Type B pancreatic cell (in vitro differentiated cells): ENCODE results near the gene SPAG6. TPM values are rescaled to one million over a fixed set of nuclear protein-coding genes. Genes with fewer than 3 reads are reported as not detected.

ENCODE experiments used
- DNase-seq: peaks from one replicate; pipeline ENCODE4 v3.0.0; 2021; ENCODE audit warnings: mixed read lengths; ENCODE audit not compliant: unreplicated experiment; ENCODE audit errors: extremely low spot score
- H3K27ac Mint-ChIP-seq: 2 replicates; pipeline ENCODE4 v1.8.0; 2021; ENCODE audit warnings: mild to moderate bottlenecking, mixed read lengths
- H3K27me3 Mint-ChIP-seq: 2 replicates; pipeline ENCODE4 v1.8.0; 2021; ENCODE audit warnings: mixed read lengths
- H3K36me3 Mint-ChIP-seq: 2 replicates; pipeline ENCODE4 v1.8.0; 2021; ENCODE audit warnings: mixed read lengths
- H3K4me1 Mint-ChIP-seq: one replicate; pipeline ENCODE4 v1.8.0; 2021; ENCODE audit warnings: mixed read lengths; ENCODE audit not compliant: unreplicated experiment
- H3K4me3 Mint-ChIP-seq: 2 replicates; pipeline ENCODE4 v1.8.0; 2021; ENCODE audit warnings: mild to moderate bottlenecking, mixed read lengths
- H3K9me3 Mint-ChIP-seq: 2 replicates; pipeline ENCODE4 v1.8.0; 2021; ENCODE audit warnings: mixed read lengths
- CTCF ChIP-seq: fragments of 200-600 bp; sonication (generic); conservative IDR thresholded peaks from 2 replicates; pipeline ENCODE4 v1.5.0; 2021; ENCODE audit warnings: antibody characterized with exemption, mild to moderate bottlenecking
- total RNA-seq: library from RNA; stranded (reverse); gene quantifications from 2 replicates; pipeline ENCODE4 v1.2.1, GENCODE V29; 2021; ENCODE audit warnings: low replicate concordance

SPAG6 gene
- total RNA-seq, 1 donor from 2014 or later: 6.6 TPM

- H3K27me3 Mint-ChIP-seq: peaks cover 58% of the 10 kb centered on the region
- DNase-seq: no peak
- H3K27ac Mint-ChIP-seq: no peak overlapping the region
- peaks cover 20% of the 10 kb centered on the region for H3K4me1 Mint-ChIP-seq
- H3K36me3 Mint-ChIP-seq: peaks cover 17% of the 10 kb centered on the region
- no peak for TF ChIP-seq CTCF
- no peaks in the 10 kb centered on the region for H3K9me3 Mint-ChIP-seq
- no peak overlapping the region for H3K4me3 Mint-ChIP-seq
Observed at GRCh38 chr10:22329150-22329549, 16.1 kb upstream of the SPAG6 start.

- DNase-seq: no peak
- peaks cover 13% of the 10 kb centered on the region for H3K36me3 Mint-ChIP-seq
- no peak for TF ChIP-seq CTCF
- H3K9me3 Mint-ChIP-seq: no peaks in the 10 kb centered on the region
- peaks cover 65% of the 10 kb centered on the region for H3K27me3 Mint-ChIP-seq
- no peak overlapping the region for H3K27ac Mint-ChIP-seq
- peak overlapping the region; percentile 3 for H3K4me3 Mint-ChIP-seq
- peaks cover 4% of the 10 kb centered on the region for H3K4me1 Mint-ChIP-seq
Observed at GRCh38 chr10:22332116-22332692, 13.1 kb upstream of the SPAG6 start.

GRCh38 chr10:22333167-22333974, 11.9 kb upstream of the SPAG6 start:
- no peak for DNase-seq
- peak overlapping the region; percentile 77 for H3K27ac Mint-ChIP-seq
- peaks cover 77% of the 10 kb centered on the region for H3K27me3 Mint-ChIP-seq
- TF ChIP-seq CTCF: no peak
- H3K36me3 Mint-ChIP-seq: peaks cover 9% of the 10 kb centered on the region
- H3K9me3 Mint-ChIP-seq: no peaks in the 10 kb centered on the region
- H3K4me3 Mint-ChIP-seq: peak overlapping the region; percentile 77
- peaks cover 4% of the 10 kb centered on the region for H3K4me1 Mint-ChIP-seq

- no peak for DNase-seq
- Mint-ChIP-seq H3K36me3 (peaks cover 9% of the 10 kb centered on the region), H3K4me3 (peak overlapping the region; percentile 77), H3K27ac (peak overlapping the region; percentile 77), H3K4me1 (peaks cover 4% of the 10 kb centered on the region), H3K27me3 (peaks cover 82% of the 10 kb centered on the region), H3K9me3 (no peaks in the 10 kb centered on the region)
- TF ChIP-seq CTCF: no peak
Observed at GRCh38 chr10:22333975-22334282, 11.4 kb upstream of the SPAG6 start.

- peak overlapping the region; percentile 77 for H3K27ac Mint-ChIP-seq
- no peak for TF ChIP-seq CTCF
Observed at GRCh38 chr10:22334414-22335172, 10.7 kb upstream of the SPAG6 start.

More at GRCh38 chr10:22334414-22335172, 10.7 kb upstream of the SPAG6 start:
- H3K4me3 Mint-ChIP-seq: peak overlapping the region; percentile 84
- H3K36me3 Mint-ChIP-seq: peaks cover 3% of the 10 kb centered on the region
- peaks cover 4% of the 10 kb centered on the region for H3K4me1 Mint-ChIP-seq
- H3K27me3 Mint-ChIP-seq: peaks cover 87% of the 10 kb centered on the region
- H3K9me3 Mint-ChIP-seq: no peaks in the 10 kb centered on the region
- peak; percentile 79 for DNase-seq
